Measurements from ENCODE around the gene FSD1L.
"Not testable (repeated sequence)": the region's sequence is repeated elsewhere in the genome, so short reads cannot be mapped to it uniquely, and the experiment has no call there.

DNA sequence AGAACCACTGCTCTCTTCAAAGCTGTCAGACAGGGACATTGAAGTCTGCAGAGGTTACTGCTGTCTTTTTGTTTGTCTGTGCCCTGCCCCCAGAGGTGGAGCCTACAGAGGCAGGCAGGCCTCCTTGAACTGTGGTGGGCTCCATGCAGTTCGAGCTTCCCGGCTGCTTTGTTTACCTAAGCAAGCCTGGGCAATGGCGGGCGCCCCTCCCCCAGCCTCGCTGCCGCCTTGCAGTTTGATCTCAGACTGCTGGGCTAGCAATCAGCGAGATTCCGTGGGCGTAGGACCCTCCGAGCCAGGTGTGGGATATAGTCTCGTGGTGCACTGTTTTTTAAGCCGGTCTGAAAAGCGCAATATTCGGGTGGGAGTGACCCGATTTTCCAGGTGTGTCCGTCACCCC, 133.7 kb downstream of the FSD1L start:
- TF ChIP-seq, protein P1, sequence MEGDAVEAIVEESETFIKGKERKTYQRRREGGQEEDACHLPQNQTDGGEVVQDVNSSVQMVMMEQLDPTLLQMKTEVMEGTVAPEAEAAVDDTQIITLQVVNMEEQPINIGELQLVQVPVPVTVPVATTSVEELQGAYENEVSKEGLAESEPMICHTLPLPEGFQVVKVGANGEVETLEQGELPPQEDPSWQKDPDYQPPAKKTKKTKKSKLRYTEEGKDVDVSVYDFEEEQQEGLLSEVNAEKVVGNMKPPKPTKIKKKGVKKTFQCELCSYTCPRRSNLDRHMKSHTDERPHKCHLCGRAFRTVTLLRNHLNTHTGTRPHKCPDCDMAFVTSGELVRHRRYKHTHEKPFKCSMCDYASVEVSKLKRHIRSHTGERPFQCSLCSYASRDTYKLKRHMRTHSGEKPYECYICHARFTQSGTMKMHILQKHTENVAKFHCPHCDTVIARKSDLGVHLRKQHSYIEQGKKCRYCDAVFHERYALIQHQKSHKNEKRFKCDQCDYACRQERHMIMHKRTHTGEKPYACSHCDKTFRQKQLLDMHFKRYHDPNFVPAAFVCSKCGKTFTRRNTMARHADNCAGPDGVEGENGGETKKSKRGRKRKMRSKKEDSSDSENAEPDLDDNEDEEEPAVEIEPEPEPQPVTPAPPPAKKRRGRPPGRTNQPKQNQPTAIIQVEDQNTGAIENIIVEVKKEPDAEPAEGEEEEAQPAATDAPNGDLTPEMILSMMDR (IDR thresholded peaks at IDR 0.05): not testable (repeated sequence)
- not testable (repeated sequence) for TF ChIP-seq POLR2A, POLR2AphosphoS5, EP300 (IDR thresholded peaks at IDR 0.05)
